Testis (tissue), 3 donors: ENCODE measurements around the gene CDK11A. TPM values are rescaled to one million over a fixed set of nuclear protein-coding genes. Genes with fewer than 3 reads are reported as not detected.
"Not testable (repeated sequence)": the region's sequence is repeated elsewhere in the genome, so short reads cannot be mapped to it uniquely, and the experiment has no call there.

ENCODE experiments used
- DNase-seq: peaks from one replicate; pipeline ENCODE4 v3.0.0-alpha.2; 2019
- H3K27ac ChIP-seq, 2 donors: fragments of 200-600 bp; sonication (generic); one replicate each; pipeline ENCODE4 v1.5.1; 2019
- H3K27me3 ChIP-seq: fragments of 200-600 bp; sonication (generic); one replicate; pipeline ENCODE4 v1.5.1; 2019
- H3K36me3 ChIP-seq: fragments of 200-600 bp; sonication (generic); one replicate; pipeline ENCODE4 v1.5.1; 2017; ENCODE audit warnings: low read depth; ENCODE audit errors: missing control alignments
- H3K4me1 ChIP-seq: fragments of 200-600 bp; sonication (generic); one replicate; pipeline ENCODE4 v1.5.1; 2019
- H3K4me3 ChIP-seq, 2 donors: fragments of 200-600 bp; sonication (generic); one replicate each; pipeline ENCODE4 v1.5.1; 2017 to 2019
- H3K9me3 ChIP-seq: fragments of 200-600 bp; sonication (generic); one replicate; pipeline ENCODE4 v1.5.1; 2017
- POLR2A ChIP-seq: fragments of 450-650 bp; IDR thresholded peaks from one replicate; pipeline ENCODE4 v1.6.1; 2017; ENCODE audit warnings: antibody characterized with exemption, mild to moderate bottlenecking, moderate library complexity
- WGBS, 2 donors: methylation state at CpG; one replicate each; pipeline ENCODE4 v1.1.5; 2018; 5-methylcytosine and 5-hydroxymethylcytosine counted together
- intact Hi-C: fragments of 100-400 bp; cut with DNase I; formaldehyde crosslinking; loops from one replicate; pipeline ENCODE4 v1.15.1; 2023; ENCODE audit warnings: low total_unique reads
- polyA plus RNA-seq: library from polyadenylated mRNA; stranded (reverse); fragments of 350-450 nt; fragmentation: Illumina TruSeq; extraction: RNeasy Lipid Tissue Mini Kit (QIAGEN cat#74804); gene quantifications from one replicate; pipeline ENCODE4 v1.2.3, GENCODE V29; 2014; ENCODE audit warnings: low read depth, low replicate concordance; ENCODE audit not compliant: insufficient read depth
- total RNA-seq, 2 donors: library from RNA; depleted of rRNA; stranded (reverse); fragments of >200 nt; gene quantifications; one replicate each; pipeline ENCODE4 v1.2.3, GENCODE V29; 2016
- TF ChIP-seq, protein P1 (sequence below), 3 experiments: fragments of 450-650 bp in 2 of 3; fragments of 200-600 bp in 1 of 3; sonication (generic) in 1 of 3; IDR thresholded peaks; one replicate each; pipeline ENCODE4 v1.5.1; 2016 to 2019; ENCODE audit warnings: antibody characterized with exemption in 3 of 3, mild to moderate bottlenecking in 2 of 3, moderate library complexity in 1 of 3

CDK11A gene
- total and polyA plus RNA-seq, 3 donors from 2014 or later, result 44.8 to 153 (median 75.9) TPM

DNA sequence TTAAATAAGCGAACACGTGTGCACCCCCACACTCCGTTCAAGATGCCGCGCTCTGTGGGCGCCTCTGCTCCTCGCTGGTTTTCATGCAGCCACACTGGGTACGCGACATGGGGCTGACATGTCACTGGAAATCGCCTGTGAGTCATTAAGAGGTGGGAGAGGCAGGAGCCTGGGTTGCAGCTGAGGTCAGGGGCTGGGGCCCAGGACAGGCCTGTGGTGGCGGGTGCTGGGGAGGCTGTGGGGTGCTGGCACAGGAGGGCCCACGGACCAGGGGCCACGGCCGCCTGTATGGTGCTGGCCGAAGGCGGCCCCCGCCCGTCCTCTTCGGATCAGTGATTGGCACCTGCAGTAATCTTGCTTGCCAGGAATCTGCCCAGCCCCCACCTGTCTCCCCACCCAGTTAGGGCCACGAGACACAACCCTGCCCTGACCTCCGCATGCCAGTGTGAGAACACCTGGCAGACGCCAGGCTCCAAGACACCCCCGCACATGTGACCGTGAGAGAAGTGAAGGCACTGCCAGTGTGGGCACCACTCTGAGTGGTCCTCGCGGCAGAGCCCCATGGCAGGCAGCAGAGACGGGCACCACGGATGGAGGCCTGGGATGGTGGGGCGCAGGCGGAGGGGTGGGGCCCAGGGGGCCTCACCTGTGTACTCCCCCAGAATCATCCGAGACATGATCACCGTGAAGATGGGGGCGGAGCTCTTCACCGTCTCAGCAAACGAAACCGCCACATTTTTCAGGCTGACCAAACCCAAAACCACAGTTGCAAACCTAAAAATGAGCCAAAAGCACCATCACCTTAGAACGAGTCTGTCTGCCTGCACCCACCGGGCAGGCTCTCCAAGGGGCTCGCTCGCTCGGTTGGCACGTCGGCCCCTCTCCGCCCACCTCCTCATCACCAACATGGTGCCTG lies 13.8 kb upstream of the CDK11A start:
- H3K9me3 ChIP-seq, H3K4me1 ChIP-seq, H3K36me3 ChIP-seq, H3K27me3 ChIP-seq, intact Hi-C loops, H3K4me3 ChIP-seq, H3K27ac ChIP-seq: not testable (repeated sequence)
- peak; percentile 9 for DNase-seq
- WGBS, 2 donors, result 92 to 94% methylated on average over 6 to 13 of the region's 44 CpGs

DNA sequence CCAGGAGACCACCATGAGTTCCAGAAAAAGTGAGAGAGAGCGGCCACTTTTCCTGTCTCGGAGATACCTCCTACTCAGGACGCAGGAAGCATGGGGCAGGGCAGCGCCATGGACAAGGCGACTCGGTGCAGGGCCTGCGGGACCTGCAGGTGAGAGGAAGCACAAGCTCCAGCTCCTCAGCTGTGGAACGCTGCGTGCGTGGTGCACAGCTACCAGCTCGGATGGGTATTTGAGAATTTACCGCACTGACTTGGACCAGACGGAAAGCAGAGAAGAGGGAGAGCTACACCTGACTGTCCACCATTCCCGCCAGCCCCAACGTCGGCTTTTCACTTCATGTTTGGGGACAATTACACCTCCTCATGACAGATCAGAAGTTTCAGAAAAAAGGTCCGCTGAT lies 8.2 kb upstream of the CDK11A start:
- Histone ChIP-seq H3K4me3 (no peak overlapping the region), H3K4me1 (no peaks in the 10 kb centered on the region), H3K36me3 (no peaks in the 10 kb centered on the region), H3K27me3 (no peaks in the 10 kb centered on the region), H3K9me3 (no peaks in the 10 kb centered on the region), H3K27ac (no peak overlapping the region)
- no peak for DNase-seq
- TF ChIP-seq, protein P1, sequence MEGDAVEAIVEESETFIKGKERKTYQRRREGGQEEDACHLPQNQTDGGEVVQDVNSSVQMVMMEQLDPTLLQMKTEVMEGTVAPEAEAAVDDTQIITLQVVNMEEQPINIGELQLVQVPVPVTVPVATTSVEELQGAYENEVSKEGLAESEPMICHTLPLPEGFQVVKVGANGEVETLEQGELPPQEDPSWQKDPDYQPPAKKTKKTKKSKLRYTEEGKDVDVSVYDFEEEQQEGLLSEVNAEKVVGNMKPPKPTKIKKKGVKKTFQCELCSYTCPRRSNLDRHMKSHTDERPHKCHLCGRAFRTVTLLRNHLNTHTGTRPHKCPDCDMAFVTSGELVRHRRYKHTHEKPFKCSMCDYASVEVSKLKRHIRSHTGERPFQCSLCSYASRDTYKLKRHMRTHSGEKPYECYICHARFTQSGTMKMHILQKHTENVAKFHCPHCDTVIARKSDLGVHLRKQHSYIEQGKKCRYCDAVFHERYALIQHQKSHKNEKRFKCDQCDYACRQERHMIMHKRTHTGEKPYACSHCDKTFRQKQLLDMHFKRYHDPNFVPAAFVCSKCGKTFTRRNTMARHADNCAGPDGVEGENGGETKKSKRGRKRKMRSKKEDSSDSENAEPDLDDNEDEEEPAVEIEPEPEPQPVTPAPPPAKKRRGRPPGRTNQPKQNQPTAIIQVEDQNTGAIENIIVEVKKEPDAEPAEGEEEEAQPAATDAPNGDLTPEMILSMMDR (IDR thresholded peaks at IDR 0.05), result no peak
- TF ChIP-seq POLR2A, result no peak
- WGBS, 2 donors, result 89 to 95% methylated on average over 15 to 17 of the region's 17 CpGs
- intact Hi-C loops, result no loop called here

DNA sequence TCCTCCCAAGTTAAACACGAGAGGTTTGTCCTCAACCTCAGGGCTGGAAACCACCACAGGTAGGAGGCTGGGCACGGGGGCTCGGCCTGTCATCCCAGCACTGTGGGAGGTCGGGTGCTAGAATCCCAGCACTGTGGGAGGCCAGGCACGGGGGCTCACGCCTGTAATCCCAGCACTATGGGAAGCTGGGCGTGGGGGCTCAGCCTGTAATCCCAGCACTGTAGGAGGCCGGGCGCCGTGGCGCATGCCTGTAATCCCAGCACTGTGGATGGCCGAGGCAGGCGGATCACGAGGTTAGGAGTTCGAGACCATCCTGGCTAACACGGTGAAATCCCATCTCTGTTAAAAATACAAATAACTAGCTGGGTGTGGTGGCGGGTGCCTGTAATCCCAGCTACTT lies 6.7 kb upstream of the CDK11A start:
- intact Hi-C loops, result no loop called here
- 89 to 91% methylated on average over 15 to 17 of the region's 17 CpGs for WGBS, 2 donors

DNA sequence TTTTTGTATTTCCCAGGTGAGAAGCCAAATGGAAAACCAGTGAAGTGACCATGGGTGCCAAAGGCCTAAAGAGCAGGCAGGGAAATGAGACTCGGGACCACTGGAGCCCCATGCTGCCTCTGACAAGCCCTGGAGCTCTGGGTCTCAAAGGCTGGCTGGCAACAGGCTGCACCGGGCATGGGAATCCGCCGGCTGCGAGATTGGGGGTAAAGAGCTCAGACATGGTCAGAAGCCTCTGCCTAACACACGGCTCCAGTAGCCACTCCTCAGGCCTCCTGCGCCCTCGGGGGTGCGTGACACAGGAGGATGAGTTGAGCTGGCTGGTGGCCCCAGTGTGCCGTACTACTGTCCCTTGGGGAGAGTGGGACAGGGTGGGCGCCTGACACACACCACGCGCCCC lies 6.1 kb upstream of the CDK11A start:
- intact Hi-C loops, H3K27ac ChIP-seq, H3K4me3 ChIP-seq, H3K4me1 ChIP-seq, H3K36me3 ChIP-seq, DNase-seq, H3K27me3 ChIP-seq, H3K9me3 ChIP-seq: not testable (repeated sequence)
- 69 to 92% methylated on average over 5 to 8 of the region's 13 CpGs for WGBS, 2 donors

More for the DNA sequence above, 6.7 kb upstream of the CDK11A start:
- Histone ChIP-seq H3K9me3 (no peaks in the 10 kb centered on the region), H3K4me1 (no peaks in the 10 kb centered on the region), H3K36me3 (no peaks in the 10 kb centered on the region), H3K27ac (no peak overlapping the region), H3K4me3 (no peak overlapping the region), H3K27me3 (no peaks in the 10 kb centered on the region)
- no peak for TF ChIP-seq POLR2A
- TF ChIP-seq, protein P1 (IDR thresholded peaks at IDR 0.05), result no peak
- DNase-seq, result no peak

DNA sequence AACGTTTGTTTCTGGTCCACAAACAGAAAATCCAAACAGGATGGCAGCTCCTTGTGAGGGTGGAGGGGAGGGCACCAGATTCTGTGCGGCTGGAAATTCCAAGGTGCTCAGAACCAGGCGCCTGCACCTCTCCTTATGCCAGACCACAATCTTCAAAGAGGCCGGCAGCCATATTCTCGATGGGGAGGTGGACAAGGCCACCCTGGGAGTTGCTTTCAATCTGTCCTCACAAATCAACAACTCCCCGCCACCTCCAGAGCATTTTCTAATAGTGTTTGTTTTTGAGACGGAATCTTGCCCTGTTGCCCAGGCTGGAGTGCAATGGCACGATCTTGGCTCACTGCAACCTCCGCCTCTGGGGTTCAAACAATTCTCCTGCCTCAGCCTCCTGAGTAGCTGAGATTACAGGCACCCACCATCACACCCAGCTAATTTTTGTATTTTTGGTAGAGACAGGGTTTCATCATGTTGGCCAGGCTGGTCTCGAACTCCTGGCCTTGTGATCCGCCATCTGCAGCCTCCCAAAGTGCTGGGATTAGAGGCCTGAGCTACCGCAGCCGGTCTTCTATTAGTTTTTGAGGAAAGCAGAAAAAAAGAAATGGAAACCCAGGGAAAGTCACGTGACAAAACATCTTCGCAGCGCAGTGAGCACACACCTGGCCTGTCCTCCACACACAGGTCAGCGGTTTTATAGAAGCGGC lies 5.1 kb upstream of the CDK11A start:
- H3K36me3 ChIP-seq, DNase-seq, H3K4me1 ChIP-seq, intact Hi-C loops, H3K27me3 ChIP-seq, H3K4me3 ChIP-seq, H3K9me3 ChIP-seq: not testable (repeated sequence)
- peak overlapping the region in 1 of 2 donors; percentile 1 for H3K27ac ChIP-seq
- WGBS, 2 donors, result 91 to 92% methylated on average over 14 to 15 of the region's 18 CpGs

DNA sequence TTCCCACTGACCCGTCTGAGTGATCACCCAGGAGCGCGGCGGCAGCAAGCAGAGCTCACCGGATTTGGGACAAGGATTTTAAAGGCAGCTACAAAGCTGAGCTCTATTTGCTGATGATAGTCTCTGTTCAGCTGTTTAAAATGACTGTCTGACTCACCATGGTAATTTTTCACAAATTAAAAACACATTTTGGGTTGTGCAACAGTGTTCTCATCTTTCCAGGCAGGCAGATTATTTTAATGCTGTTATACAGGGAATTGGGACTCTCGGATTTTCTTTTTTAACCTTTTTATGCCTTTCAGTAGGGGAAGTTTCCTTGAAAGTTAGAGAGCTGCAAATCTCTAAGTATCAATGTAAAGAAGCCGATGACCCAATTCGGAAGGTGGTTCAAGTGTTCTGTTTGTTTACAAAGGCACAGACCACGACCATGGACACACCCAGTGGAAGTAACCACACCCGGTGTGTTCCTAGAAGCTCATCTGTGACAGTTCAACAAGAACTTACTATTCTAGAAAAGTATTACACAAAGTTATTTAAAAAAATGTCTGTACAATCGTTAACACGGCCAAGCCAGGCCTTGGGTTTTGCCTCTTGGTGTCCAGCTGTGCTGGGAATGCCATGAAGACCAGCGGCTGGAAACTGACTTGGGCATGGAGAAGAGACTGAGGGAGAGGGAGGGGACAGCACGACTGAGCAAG lies 4.3 kb upstream of the CDK11A start:
- WGBS, 2 donors, result 64 to 74% methylated on average over 8 to 14 of the region's 14 CpGs
- H3K27me3 ChIP-seq, H3K9me3 ChIP-seq, DNase-seq, intact Hi-C loops, H3K4me3 ChIP-seq, H3K4me1 ChIP-seq, H3K36me3 ChIP-seq: not testable (repeated sequence)
- H3K27ac ChIP-seq, result peak overlapping the region in 1 of 2 donors; percentile 1

DNA sequence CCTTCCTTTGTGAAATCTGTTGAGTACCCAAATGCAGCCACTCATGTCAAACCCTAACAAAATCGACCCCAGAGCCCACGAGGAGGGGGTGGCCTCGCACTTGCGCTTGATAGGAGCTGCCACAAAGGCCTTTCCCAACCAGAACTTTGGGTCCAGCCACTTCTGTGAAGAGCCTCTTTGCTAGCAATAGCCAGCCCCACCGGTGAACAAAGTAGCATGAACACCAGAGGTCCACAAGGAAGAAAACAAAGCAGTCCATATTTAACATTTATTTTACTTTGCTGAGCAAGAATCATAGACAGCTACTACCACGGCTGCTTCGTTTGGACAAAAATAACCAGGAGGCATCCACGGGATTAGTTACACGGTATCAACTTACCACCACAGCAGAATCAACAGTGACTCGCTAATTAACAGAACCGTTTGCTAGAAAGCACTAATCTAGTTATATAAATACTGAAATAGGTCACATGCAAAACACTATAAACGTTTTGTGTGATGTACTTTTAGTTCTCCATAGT lies 3.0 kb upstream of the CDK11A start:
- H3K9me3 ChIP-seq, intact Hi-C loops, H3K27me3 ChIP-seq, H3K4me3 ChIP-seq, DNase-seq, H3K36me3 ChIP-seq, H3K27ac ChIP-seq, H3K4me1 ChIP-seq: not testable (repeated sequence)
- 81 to 86% methylated on average over 11 of the region's 12 CpGs for WGBS, 2 donors

DNA sequence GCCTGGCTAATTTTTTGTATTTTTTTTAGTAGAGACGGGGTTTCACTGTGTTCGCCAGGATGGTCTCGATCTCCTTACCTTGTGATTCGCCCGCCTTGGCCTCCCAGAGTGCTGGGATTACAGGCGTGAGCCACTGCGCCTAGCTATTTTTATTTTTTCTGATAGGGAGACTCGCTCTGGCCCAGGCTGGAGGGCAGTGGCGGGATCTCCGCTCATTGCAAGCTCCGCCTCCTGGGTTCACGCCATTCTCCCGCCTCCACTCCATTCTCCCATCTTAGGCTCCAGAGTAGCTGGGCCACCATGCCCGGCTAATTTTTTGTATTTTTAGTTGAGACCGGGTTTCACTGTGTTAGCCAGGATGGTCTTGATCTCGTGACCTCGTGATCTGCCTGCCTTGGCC lies 1.9 kb upstream of the CDK11A start:
- 63 to 64% methylated on average over 17 of the region's 17 CpGs for WGBS, 2 donors
- H3K36me3 ChIP-seq, H3K4me3 ChIP-seq, H3K27me3 ChIP-seq, H3K9me3 ChIP-seq, intact Hi-C loops, H3K4me1 ChIP-seq, H3K27ac ChIP-seq: not testable (repeated sequence)
- DNase-seq, result peak; percentile 13
